ENCODE data around the gene FGF1. TPM values are rescaled to one million over a fixed set of nuclear protein-coding genes. Genes with fewer than 3 reads are reported as not detected.

The FGF1 gene
- total and polyA plus RNA-seq, 2 donors from 2014 or later: 2.1 to 89.7 TPM

DNA sequence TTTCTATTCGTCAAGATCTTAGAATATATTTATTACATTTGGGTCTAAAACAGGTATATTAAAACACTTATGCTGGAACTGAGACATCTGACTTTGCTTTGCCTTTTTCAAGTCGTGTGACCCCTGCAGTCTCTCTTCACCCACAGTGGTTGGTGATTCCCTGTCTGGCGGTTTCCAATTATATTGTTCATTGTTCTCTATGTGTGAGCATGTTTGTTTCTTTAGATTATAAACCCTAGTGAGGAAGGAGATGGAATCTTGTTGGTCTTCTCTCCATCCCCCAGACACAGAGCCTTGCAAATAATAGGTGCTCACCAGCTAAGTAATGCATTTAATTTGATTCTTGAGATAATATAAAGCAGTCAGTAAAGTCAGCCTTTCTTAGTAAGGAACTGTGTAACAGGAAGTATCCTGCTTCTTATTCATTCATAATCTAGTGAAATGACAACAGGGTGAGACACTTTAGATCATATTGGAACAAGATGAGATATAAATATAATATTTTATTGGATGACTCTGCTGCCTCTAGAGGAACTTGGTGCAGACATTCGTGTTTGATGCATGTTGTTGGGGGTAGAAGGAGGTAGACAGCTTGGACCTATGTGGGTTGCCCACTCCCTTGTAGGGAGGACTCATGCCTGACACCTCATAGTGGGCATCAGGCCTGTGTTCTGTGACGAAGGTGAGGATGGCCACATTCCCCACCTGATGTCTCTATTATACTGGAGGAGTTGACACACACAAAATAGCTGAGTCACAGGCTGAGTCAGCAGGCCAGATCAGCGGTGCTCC lies 88.1 kb downstream of the FGF1 start:
- FAIRE-seq: no peak
- peaks cover 0 to 4% (median 0%) of the 10 kb centered on the region in 3 donors for H3K4me1 ChIP-seq (ENCODE audit: control insufficient read depth in 2 of 3, insufficient read depth in 2 of 3, low read depth in 1 of 3, low read length in 3 of 3)
- H3K4me3 ChIP-seq (ENCODE audit: low read length in 3 of 3): no peak overlapping the region
- H3K27ac ChIP-seq (ENCODE audit: low read depth in 2 of 2, low read length in 2 of 2): no peak overlapping the region
- intact Hi-C loops (cut with DNase I): no loop called here
- TF ChIP-seq, protein P1, sequence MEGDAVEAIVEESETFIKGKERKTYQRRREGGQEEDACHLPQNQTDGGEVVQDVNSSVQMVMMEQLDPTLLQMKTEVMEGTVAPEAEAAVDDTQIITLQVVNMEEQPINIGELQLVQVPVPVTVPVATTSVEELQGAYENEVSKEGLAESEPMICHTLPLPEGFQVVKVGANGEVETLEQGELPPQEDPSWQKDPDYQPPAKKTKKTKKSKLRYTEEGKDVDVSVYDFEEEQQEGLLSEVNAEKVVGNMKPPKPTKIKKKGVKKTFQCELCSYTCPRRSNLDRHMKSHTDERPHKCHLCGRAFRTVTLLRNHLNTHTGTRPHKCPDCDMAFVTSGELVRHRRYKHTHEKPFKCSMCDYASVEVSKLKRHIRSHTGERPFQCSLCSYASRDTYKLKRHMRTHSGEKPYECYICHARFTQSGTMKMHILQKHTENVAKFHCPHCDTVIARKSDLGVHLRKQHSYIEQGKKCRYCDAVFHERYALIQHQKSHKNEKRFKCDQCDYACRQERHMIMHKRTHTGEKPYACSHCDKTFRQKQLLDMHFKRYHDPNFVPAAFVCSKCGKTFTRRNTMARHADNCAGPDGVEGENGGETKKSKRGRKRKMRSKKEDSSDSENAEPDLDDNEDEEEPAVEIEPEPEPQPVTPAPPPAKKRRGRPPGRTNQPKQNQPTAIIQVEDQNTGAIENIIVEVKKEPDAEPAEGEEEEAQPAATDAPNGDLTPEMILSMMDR (IDR thresholded peaks at IDR 0.05; ENCODE audit: borderline replicate concordance, extremely low read depth, insufficient read depth): no peak
- no peak for DNase-seq
- H3K9me3 ChIP-seq (ENCODE audit: control insufficient read depth in 2 of 3, insufficient read depth in 1 of 3, low read length in 3 of 3): no peaks in the 10 kb centered on the region
- no peak overlapping the region for H3K9ac ChIP-seq (ENCODE audit: low read length in 3 of 3)
- no peaks in the 10 kb centered on the region for H3K27me3 ChIP-seq (ENCODE audit: control insufficient read depth, insufficient read depth, low read length)
- H3K36me3 ChIP-seq (ENCODE audit: control insufficient read depth in 2 of 3, insufficient read depth in 3 of 3, low read length in 3 of 3): no peaks in the 10 kb centered on the region

DNA sequence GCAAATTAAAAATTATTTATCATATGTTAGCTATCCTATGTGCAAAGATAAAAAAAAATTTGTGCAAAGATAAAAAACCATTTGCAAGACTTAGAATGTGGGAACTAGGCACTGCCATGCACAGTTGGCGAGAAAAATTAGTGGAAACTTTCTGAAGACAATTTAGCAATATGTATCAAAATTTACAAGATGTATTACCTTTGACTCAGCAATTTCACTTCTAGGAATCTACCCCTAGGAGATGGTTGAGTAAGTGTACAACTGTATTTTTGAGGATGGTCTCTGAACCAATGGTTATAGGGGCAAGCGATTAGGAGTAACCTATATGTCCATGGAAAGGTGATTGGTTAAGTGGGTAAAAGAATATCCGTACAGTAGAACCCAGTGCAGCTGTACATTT lies 88.9 kb downstream of the FGF1 start:
- no peak overlapping the region for H3K27ac ChIP-seq (ENCODE audit: low read depth in 2 of 2, low read length in 2 of 2)
- TF ChIP-seq, protein P1 (IDR thresholded peaks at IDR 0.05; ENCODE audit: borderline replicate concordance, extremely low read depth, insufficient read depth): no peak
- intact Hi-C loops (cut with DNase I): no loop called here
- FAIRE-seq: no peak
- H3K4me1 ChIP-seq (ENCODE audit: control insufficient read depth in 2 of 3, insufficient read depth in 2 of 3, low read depth in 1 of 3, low read length in 3 of 3): peaks cover 0 to 4% (median 0%) of the 10 kb centered on the region in 3 donors
- H3K36me3 ChIP-seq (ENCODE audit: control insufficient read depth in 2 of 3, insufficient read depth in 3 of 3, low read length in 3 of 3): no peaks in the 10 kb centered on the region
- no peaks in the 10 kb centered on the region for H3K9me3 ChIP-seq (ENCODE audit: control insufficient read depth in 2 of 3, insufficient read depth in 1 of 3, low read length in 3 of 3)
- no peak for DNase-seq
- H3K4me3 ChIP-seq (ENCODE audit: low read length in 3 of 3): no peak overlapping the region
- H3K9ac ChIP-seq (ENCODE audit: low read length in 3 of 3): no peak overlapping the region
- no peaks in the 10 kb centered on the region for H3K27me3 ChIP-seq (ENCODE audit: control insufficient read depth, insufficient read depth, low read length)

DNA sequence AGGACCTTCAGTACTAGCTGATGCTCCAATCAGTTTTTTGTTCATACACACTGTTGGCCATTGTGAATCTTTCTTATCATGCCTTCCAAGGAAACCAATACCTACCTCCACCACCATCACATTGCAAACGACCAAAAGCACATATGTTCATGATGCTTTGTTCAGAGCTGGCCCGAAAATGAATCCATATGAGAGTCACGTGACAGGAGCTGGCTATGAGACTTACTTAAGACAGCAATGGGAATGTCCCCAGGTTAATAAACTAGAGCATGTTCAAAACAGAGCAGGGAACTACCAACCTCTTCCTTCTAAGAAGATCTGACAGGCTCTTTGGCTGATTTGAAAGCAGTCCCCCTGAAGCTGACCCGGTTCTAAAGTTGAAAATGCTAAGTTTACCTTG lies 93.5 kb downstream of the FGF1 start:
- Histone ChIP-seq H3K9me3 (ENCODE audit: control insufficient read depth in 2 of 3, insufficient read depth in 1 of 3, low read length in 3 of 3) (no peaks in the 10 kb centered on the region), H3K36me3 (ENCODE audit: control insufficient read depth in 2 of 3, insufficient read depth in 3 of 3, low read length in 3 of 3) (no peaks in the 10 kb centered on the region), H3K27me3 (ENCODE audit: control insufficient read depth, insufficient read depth, low read length) (no peaks in the 10 kb centered on the region), H3K4me1 (ENCODE audit: control insufficient read depth in 2 of 3, insufficient read depth in 2 of 3, low read depth in 1 of 3, low read length in 3 of 3) (no peaks in the 10 kb centered on the region), H3K4me3 (ENCODE audit: low read length in 3 of 3) (no peak overlapping the region), H3K9ac (ENCODE audit: low read length in 3 of 3) (no peak overlapping the region), H3K27ac (ENCODE audit: low read depth in 2 of 2, low read length in 2 of 2) (no peak overlapping the region)
- intact Hi-C loops (cut with DNase I): no loop called here
- DNase-seq (no peak), FAIRE-seq (no peak)
- TF ChIP-seq, protein P1 (IDR thresholded peaks at IDR 0.05; ENCODE audit: borderline replicate concordance, extremely low read depth, insufficient read depth): no peak
